Suprapubic skin (tissue), 4 donors: ENCODE results near the gene B3GNT3.

Experiments used
- CTCF ChIP-seq, 2 donors: fragments of 200-600 bp in 1 of 2; fragments of 450-650 bp in 1 of 2; sonication (generic) in 1 of 2; IDR thresholded peaks; one replicate each; pipeline ENCODE4 v1.5.1; 2016 to 2019; ENCODE audit warnings: antibody characterized with exemption in 2 of 2, mild to moderate bottlenecking in 1 of 2, moderate library complexity in 1 of 2
- EP300 ChIP-seq: sonication (generic); formaldehyde crosslinking; IDR thresholded peaks from one replicate; pipeline ENCODE4 v1.6.1; 2017; ENCODE audit warnings: antibody characterized with exemption
- POLR2AphosphoS5 ChIP-seq, 3 donors: sonication (generic); formaldehyde crosslinking; IDR thresholded peaks; one replicate each; pipeline ENCODE4 v1.6.1; 2017; ENCODE audit warnings: antibody characterized with exemption in 3 of 3

GRCh38 chr19:17765069-17765618 is 29.8 kb upstream of the B3GNT3 start:
- TF ChIP-seq CTCF (IDR thresholded peaks at IDR 0.05) (no peak), POLR2AphosphoS5 (IDR thresholded peaks at IDR 0.05) (no peak), EP300 (no peak)
